Smooth muscle cell (in vitro differentiated cells): ENCODE data around the gene MPRIP. TPM values are rescaled to one million over a fixed set of nuclear protein-coding genes. Genes with fewer than 3 reads are reported as not detected.

Experiments
- DNase-seq: peaks from one replicate; lab custom pipeline; 2025; ENCODE audit not compliant: unreplicated experiment; lab: John Stamatoyannopoulos, UW
- H2AFZ ChIP-seq: fragments of 200-600 bp; sonication (generic); 2 replicates; pipeline ENCODE4 v1.6.0; 2016; ENCODE audit warnings: antibody characterized with exemption, low read depth, mild to moderate bottlenecking
- H3F3A ChIP-seq: fragments of 200-600 bp; sonication (generic); 2 replicates; pipeline ENCODE4 v1.6.0; 2017; ENCODE audit warnings: antibody characterized with exemption, low read depth
- H3K27ac ChIP-seq: fragments of 200-600 bp; sonication (generic); 2 replicates; pipeline ENCODE4 v1.5.1; 2016; ENCODE audit warnings: low read depth, mild to moderate bottlenecking
- H3K27me3 ChIP-seq: fragments of 200-600 bp; sonication (generic); 2 replicates; pipeline ENCODE4 v1.6.1; 2016; ENCODE audit warnings: low read depth, mild to moderate bottlenecking
- H3K36me3 ChIP-seq: fragments of 200-600 bp; sonication (generic); 2 replicates; pipeline ENCODE4 v1.5.1; 2016; ENCODE audit warnings: low read depth
- H3K4me1 ChIP-seq: fragments of 200-600 bp; sonication (generic); 2 replicates; pipeline ENCODE4 v1.5.1; 2016; ENCODE audit warnings: low read depth
- H3K4me2 ChIP-seq: fragments of 200-600 bp; sonication (generic); 2 replicates; pipeline ENCODE4 v1.6.0; 2016; ENCODE audit warnings: mild to moderate bottlenecking
- H3K4me3 ChIP-seq: fragments of 200-600 bp; sonication (generic); 2 replicates; pipeline ENCODE4 v1.5.1; 2016; ENCODE audit warnings: mild to moderate bottlenecking
- H3K79me2 ChIP-seq: fragments of 200-600 bp; sonication (generic); 2 replicates; pipeline ENCODE4 v1.6.0; 2016; ENCODE audit warnings: low read depth, mild to moderate bottlenecking
- H3K9ac ChIP-seq: fragments of 200-600 bp; sonication (generic); 2 replicates; pipeline ENCODE4 v1.6.0; 2016; ENCODE audit warnings: low read depth
- H3K9me3 ChIP-seq: fragments of 200-600 bp; sonication (generic); replicated peaks from 2 replicates; pipeline ENCODE4 v1.5.1; 2016; ENCODE audit warnings: low read depth
- H4K20me1 ChIP-seq: fragments of 200-600 bp; sonication (generic); 2 replicates; pipeline ENCODE4 v1.6.0; 2016; ENCODE audit warnings: low read depth
- WGBS: methylation state at CpG from one replicate; pipeline ENCODE4 v1.1.7; 2016; ENCODE audit warnings: low lambda C conversion rate; 5-methylcytosine and 5-hydroxymethylcytosine counted together
- polyA plus RNA-seq: library from polyadenylated mRNA; unstranded; fragments of >200 nt; fragmentation: Nextera tagmentation; extraction: Ambion mirVana; gene quantifications from 2 replicates; pipeline ENCODE4 v1.2.1, GENCODE V29; 2016
- total RNA-seq: library from RNA; depleted of rRNA; stranded (reverse); fragments of >200 nt; gene quantifications from 2 replicates; pipeline ENCODE4 v1.2.3, GENCODE V29; 2014
- TF ChIP-seq, protein P1 (sequence below): fragments of 200-600 bp; sonication (generic); IDR thresholded peaks from 2 replicates; pipeline ENCODE4 v1.5.1; 2017; ENCODE audit warnings: borderline replicate concordance, mild to moderate bottlenecking, antibody characterized with exemption; ENCODE audit not compliant: insufficient read depth, poor library complexity, severe bottlenecking

The MPRIP gene
- total and polyA plus RNA-seq, 2 experiments from 2014 or later, result 58.8 to 69.3 TPM

DNA sequence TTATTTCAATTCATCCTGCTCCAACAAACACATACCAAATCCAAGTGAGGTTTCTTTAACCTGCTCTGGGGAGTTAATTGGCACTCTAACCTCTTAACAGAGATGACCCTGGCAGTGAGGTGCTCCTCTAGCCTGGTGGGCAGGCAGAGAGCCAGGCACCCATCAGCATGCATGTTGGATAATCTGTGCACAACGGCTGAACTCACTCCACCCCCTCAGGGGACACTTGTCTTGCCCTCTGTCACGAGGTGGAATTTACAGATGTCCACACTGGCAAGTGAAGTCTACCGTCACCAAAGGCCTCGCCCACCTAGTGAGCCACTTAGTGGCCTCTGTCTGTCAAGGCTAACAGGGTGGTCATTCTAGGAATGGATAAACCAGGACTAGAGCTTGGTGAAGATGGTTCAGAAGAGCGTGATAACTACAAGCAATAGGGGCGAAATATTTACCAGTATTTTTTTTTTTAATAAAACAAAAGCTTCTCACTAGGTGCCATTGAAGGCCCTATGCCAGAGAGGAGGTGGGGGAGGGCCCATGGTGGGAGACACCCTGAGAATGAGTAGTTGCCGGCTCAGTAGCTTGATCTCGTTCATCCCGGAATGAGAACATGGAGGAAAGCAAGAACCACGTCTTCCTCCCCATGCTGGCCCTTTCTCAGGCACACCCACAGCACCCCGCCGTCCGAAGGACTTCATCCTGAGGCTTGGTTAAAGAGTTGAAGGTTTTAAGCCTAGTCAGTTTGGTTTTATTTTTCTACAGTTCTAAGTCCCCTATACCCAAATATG is 138.7 kb downstream of the MPRIP start:
- no peak overlapping the region for H3K4me3 ChIP-seq
- TF ChIP-seq, protein P1, sequence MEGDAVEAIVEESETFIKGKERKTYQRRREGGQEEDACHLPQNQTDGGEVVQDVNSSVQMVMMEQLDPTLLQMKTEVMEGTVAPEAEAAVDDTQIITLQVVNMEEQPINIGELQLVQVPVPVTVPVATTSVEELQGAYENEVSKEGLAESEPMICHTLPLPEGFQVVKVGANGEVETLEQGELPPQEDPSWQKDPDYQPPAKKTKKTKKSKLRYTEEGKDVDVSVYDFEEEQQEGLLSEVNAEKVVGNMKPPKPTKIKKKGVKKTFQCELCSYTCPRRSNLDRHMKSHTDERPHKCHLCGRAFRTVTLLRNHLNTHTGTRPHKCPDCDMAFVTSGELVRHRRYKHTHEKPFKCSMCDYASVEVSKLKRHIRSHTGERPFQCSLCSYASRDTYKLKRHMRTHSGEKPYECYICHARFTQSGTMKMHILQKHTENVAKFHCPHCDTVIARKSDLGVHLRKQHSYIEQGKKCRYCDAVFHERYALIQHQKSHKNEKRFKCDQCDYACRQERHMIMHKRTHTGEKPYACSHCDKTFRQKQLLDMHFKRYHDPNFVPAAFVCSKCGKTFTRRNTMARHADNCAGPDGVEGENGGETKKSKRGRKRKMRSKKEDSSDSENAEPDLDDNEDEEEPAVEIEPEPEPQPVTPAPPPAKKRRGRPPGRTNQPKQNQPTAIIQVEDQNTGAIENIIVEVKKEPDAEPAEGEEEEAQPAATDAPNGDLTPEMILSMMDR, result no peak
- no peaks in the 10 kb centered on the region for H3K4me1 ChIP-seq
- no peaks in the 10 kb centered on the region for H3K36me3 ChIP-seq
- no peak overlapping the region for H3K4me2 ChIP-seq
- no peaks in the 10 kb centered on the region for H3F3A ChIP-seq
- no peak overlapping the region for H3K27ac ChIP-seq
- H3K27me3 ChIP-seq, result no peaks in the 10 kb centered on the region
- H4K20me1 ChIP-seq, result no peaks in the 10 kb centered on the region
- WGBS, result 95% methylated on average over 13 of the region's 13 CpGs
- no peaks in the 10 kb centered on the region for H3K79me2 ChIP-seq
- no peak overlapping the region for H3K9ac ChIP-seq
- no peak for DNase-seq
- no peak overlapping the region for H2AFZ ChIP-seq
- no peaks in the 10 kb centered on the region for H3K9me3 ChIP-seq

DNA sequence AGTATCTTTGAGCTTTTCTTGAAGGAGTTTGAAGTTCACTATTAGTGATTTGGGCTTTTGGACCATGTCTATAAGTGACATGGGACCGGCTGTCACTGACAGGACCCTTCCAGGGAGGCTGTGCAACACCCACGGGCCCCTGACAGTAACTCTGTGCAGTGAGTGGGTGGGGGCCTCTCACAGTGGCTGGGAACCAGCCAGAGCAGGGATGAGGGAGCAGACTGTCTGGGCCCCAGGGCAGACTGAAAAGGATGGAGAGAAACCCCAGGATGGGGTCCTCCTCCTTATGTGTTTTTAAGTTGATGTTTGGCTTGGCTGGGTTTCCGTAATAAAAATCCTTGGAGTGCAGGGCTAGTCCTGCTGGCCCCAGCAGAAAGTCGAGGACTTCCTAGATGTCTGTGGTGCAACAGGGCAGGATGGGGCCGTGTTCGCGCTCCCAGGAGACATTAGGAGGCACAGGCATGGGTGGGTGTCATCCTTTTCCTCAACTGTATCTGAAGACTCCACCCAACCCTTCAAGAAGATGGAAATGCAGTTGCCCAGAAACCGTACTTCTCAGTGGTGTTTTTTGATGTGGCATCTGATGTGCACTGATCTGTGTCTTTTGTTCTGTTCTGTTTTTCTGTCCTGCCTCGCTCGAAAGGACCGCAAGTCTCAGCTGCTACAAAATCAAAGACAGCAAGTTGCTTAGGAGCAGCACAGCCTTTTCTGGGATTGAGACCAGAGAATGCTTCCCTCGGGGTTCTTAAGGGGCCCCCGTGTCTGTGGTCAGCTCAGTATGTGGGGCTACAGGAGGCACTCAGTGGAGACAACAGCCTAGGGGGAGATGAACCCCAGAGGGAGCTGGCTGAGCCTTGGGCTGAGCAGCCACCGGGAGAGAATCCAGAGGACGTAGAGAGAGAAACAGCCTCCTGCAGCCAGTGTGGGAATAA is 139.7 kb downstream of the MPRIP start:
- no peaks in the 10 kb centered on the region for H3K9me3 ChIP-seq
- WGBS, result 88% methylated on average over 15 of the region's 15 CpGs
- H3K36me3 ChIP-seq, result no peaks in the 10 kb centered on the region

DNA sequence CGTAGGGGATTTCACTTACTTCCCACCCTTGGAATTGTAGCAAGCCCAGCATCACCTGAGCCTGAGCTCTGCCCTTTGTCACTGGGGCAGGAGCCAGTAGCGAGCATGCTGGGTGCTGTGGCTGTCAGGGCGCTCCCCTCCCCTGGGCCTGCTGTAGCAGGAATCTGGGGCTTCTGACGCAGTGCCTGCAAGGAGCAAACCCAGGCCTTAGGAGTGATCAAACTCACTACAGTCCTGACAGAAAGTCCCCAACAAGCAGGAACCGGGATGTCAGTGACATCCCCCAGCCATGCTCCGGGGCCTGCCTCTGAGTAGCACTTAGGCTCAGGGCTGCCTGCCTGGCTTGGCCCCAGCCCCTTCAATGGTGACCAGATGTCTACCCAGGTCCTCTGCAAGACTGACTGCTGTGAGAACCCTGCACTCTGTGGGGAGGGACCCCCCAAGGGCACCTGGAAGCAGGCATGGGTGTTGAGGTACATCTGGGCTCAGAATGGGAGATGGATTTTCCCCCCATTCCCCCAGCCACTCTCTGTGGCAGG is 140.4 kb downstream of the MPRIP start:
- H3K27ac ChIP-seq, result no peak overlapping the region
- DNase-seq, result no peak
- TF ChIP-seq, protein P1, result no peak
- H3K9me3 ChIP-seq, result no peaks in the 10 kb centered on the region
- H3K4me3 ChIP-seq, result no peak overlapping the region
- no peaks in the 10 kb centered on the region for H3K27me3 ChIP-seq
- no peak overlapping the region for H2AFZ ChIP-seq
- H3K4me2 ChIP-seq, result no peak overlapping the region
- H3K9ac ChIP-seq, result no peak overlapping the region
- H3K36me3 ChIP-seq, result no peaks in the 10 kb centered on the region
- whole genome bisulfite sequencing, result 96% methylated on average over 6 of the region's 6 CpGs
- H3F3A ChIP-seq, result no peaks in the 10 kb centered on the region
- peaks cover 3% of the 10 kb centered on the region for H4K20me1 ChIP-seq
- no peaks in the 10 kb centered on the region for H3K4me1 ChIP-seq
- H3K79me2 ChIP-seq, result no peaks in the 10 kb centered on the region

More for the DNA sequence above, 139.7 kb downstream of the MPRIP start:
- Histone ChIP-seq H2AFZ (no peak overlapping the region), H3K27ac (no peak overlapping the region), H3K79me2 (no peaks in the 10 kb centered on the region), H3K4me1 (no peaks in the 10 kb centered on the region), H4K20me1 (peaks cover 3% of the 10 kb centered on the region), H3K9ac (no peak overlapping the region), H3K4me2 (no peak overlapping the region), H3F3A (no peaks in the 10 kb centered on the region), H3K27me3 (no peaks in the 10 kb centered on the region), H3K4me3 (no peak overlapping the region)
- DNase-seq, result no peak
- TF ChIP-seq, protein P1, result no peak
